Lower lobe of right lung (tissue), 2 donors: Measurements from ENCODE around the gene CEND1. TPM values are rescaled to one million over a fixed set of nuclear protein-coding genes. Genes with fewer than 3 reads are reported as not detected.

ENCODE experiments used
- ATAC-seq, 2 donors: fragments of 200-7000 bp; cut with Tn5 transposase; one replicate each; pipeline ENCODE4 v1.9.1; 2020 to 2022; ENCODE audit warnings: mild to moderate bottlenecking in 2 of 2, moderate library complexity in 2 of 2
- DNase-seq: peaks from one replicate; pipeline ENCODE4 v3.0.0-alpha.2; 2020
- H3K27ac ChIP-seq: fragments of 200-600 bp; one replicate; pipeline ENCODE4 v1.8.0; 2022
- H3K27me3 ChIP-seq: fragments of 200-600 bp; one replicate; pipeline ENCODE4 v1.8.0; 2022; ENCODE audit warnings: low read depth
- H3K36me3 ChIP-seq: fragments of 200-600 bp; one replicate; pipeline ENCODE4 v1.8.0; 2022; ENCODE audit warnings: mild to moderate bottlenecking
- H3K4me1 ChIP-seq: fragments of 200-600 bp; one replicate; pipeline ENCODE4 v1.8.0; 2022
- H3K4me3 ChIP-seq: fragments of 200-600 bp; one replicate; pipeline ENCODE4 v1.8.0; 2022; ENCODE audit warnings: mild to moderate bottlenecking
- H3K9me3 ChIP-seq: fragments of 200-600 bp; one replicate; pipeline ENCODE4 v1.8.0; 2022
- CTCF ChIP-seq: fragments of 200-600 bp; IDR thresholded peaks from one replicate; pipeline ENCODE4 v1.8.0; 2022; ENCODE audit warnings: antibody characterized with exemption, mild to moderate bottlenecking
- intact Hi-C: fragments of 100-400 bp; cut with DNase I; formaldehyde crosslinking; loops from one replicate; pipeline ENCODE4 v1.11.0; 2022
- total RNA-seq: library from RNA; stranded (reverse); fragmentation: NEBNext Ultra II Directional; extraction: Animal tissue kit (Norgen Biotek cat#: 25700); gene quantifications from one replicate; pipeline ENCODE4 v1.2.1, GENCODE V29; 2021
- donor health status: DM: no; HTN: yes; CAD: no; lungs with severe emphysema.

Gene CEND1
- total RNA-seq, 1 donor from 2014 or later, result not detected

GRCh38 chr11:790721-791564 is 1.1 kb upstream of the CEND1 start:
- TF ChIP-seq CTCF, result no peak
- DNase-seq, result no peak
- Histone ChIP-seq H3K27ac (no peak overlapping the region), H3K4me3 (no peak overlapping the region), H3K4me1 (peaks cover 16% of the 10 kb centered on the region), H3K36me3 (peaks cover 20% of the 10 kb centered on the region), H3K27me3 (peaks cover 18% of the 10 kb centered on the region), H3K9me3 (no peaks in the 10 kb centered on the region)
- intact Hi-C loops, result no loop called here
- no peak for ATAC-seq

- TF ChIP-seq CTCF, result no peak
- peaks cover 20% of the 10 kb centered on the region for H3K36me3 ChIP-seq
- peaks cover 18% of the 10 kb centered on the region for H3K27me3 ChIP-seq
- intact Hi-C loops, result no loop called here
- no peak overlapping the region for H3K4me3 ChIP-seq
- DNase-seq (no peak), ATAC-seq (no peak)
- no peaks in the 10 kb centered on the region for H3K4me1 ChIP-seq
- no peaks in the 10 kb centered on the region for H3K9me3 ChIP-seq
- no peak overlapping the region for H3K27ac ChIP-seq
These were observed 643 bp downstream of the CEND1 start for GRCh38 chr11:788953-789940.

DNA sequence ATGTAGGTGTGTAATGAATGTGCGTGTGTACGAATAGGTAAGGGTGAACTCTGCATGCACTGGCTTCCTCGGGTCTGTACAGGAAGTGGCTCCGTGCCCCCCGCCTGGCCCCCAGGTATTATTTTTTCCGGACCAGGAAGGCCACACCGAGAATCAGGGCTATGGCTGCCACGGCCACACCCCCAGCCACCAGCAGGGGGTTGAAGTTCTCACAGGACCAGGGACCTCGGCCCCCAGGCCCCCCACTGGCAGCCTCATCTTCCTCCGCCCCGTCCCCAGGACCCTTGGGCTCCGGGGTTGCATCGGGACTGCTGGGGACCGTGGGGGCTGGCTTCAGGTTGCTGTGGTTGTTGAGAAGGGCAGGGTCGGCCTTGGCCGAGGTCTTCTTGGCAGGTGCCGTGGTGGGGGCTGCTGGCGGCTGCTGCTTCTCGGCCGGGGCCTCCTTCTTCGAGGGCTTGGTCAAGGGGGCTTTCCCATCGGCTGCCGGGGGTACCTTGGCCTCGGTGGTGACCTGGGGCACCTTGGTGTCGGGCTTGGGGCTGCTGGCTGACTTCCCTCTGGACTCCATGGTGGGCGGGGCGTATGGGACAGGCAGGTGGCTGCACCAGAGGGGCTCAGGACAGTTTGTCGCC is 1.8 kb downstream of the CEND1 start:
- Histone ChIP-seq H3K36me3 (peaks cover 14% of the 10 kb centered on the region), H3K27ac (no peak overlapping the region), H3K4me3 (no peak overlapping the region), H3K4me1 (peaks cover 6% of the 10 kb centered on the region), H3K9me3 (no peaks in the 10 kb centered on the region), H3K27me3 (peaks cover 18% of the 10 kb centered on the region)
- intact Hi-C loops, result no loop called here
- TF ChIP-seq CTCF, result no peak
- no peak for DNase-seq
- ATAC-seq, result no peak

- H3K27me3 ChIP-seq, result peaks cover 18% of the 10 kb centered on the region
- DNase-seq, result no peak
- intact Hi-C loops, result no loop called here
- H3K27ac ChIP-seq, result no peak overlapping the region
- no peaks in the 10 kb centered on the region for H3K9me3 ChIP-seq
- H3K36me3 ChIP-seq, result peaks cover 12% of the 10 kb centered on the region
- H3K4me1 ChIP-seq, result peaks cover 9% of the 10 kb centered on the region
- H3K4me3 ChIP-seq, result no peak overlapping the region
- no peak for ATAC-seq
- no peak for TF ChIP-seq CTCF
These were observed 2.7 kb downstream of the CEND1 start for GRCh38 chr11:787084-787675.
